Lower lobe of right lung (tissue), 2 donors: ENCODE data around the gene GNG10. TPM values are rescaled to one million over a fixed set of nuclear protein-coding genes. Genes with fewer than 3 reads are reported as not detected.

Source experiments
- ATAC-seq, 2 donors: fragments of 200-7000 bp; cut with Tn5 transposase; one replicate each; pipeline ENCODE4 v1.9.1; 2020 to 2022; ENCODE audit warnings: mild to moderate bottlenecking in 2 of 2, moderate library complexity in 2 of 2
- DNase-seq: peaks from one replicate; pipeline ENCODE4 v3.0.0-alpha.2; 2020
- H3K27ac ChIP-seq: fragments of 200-600 bp; one replicate; pipeline ENCODE4 v1.8.0; 2022
- H3K27me3 ChIP-seq: fragments of 200-600 bp; one replicate; pipeline ENCODE4 v1.8.0; 2022; ENCODE audit warnings: low read depth
- H3K36me3 ChIP-seq: fragments of 200-600 bp; one replicate; pipeline ENCODE4 v1.8.0; 2022; ENCODE audit warnings: mild to moderate bottlenecking
- H3K4me1 ChIP-seq: fragments of 200-600 bp; one replicate; pipeline ENCODE4 v1.8.0; 2022
- H3K4me3 ChIP-seq: fragments of 200-600 bp; one replicate; pipeline ENCODE4 v1.8.0; 2022; ENCODE audit warnings: mild to moderate bottlenecking
- H3K9me3 ChIP-seq: fragments of 200-600 bp; one replicate; pipeline ENCODE4 v1.8.0; 2022
- CTCF ChIP-seq: fragments of 200-600 bp; IDR thresholded peaks from one replicate; pipeline ENCODE4 v1.8.0; 2022; ENCODE audit warnings: antibody characterized with exemption, mild to moderate bottlenecking
- intact Hi-C: fragments of 100-400 bp; cut with DNase I; formaldehyde crosslinking; loops from one replicate; pipeline ENCODE4 v1.11.0; 2022
- total RNA-seq: library from RNA; stranded (reverse); fragmentation: NEBNext Ultra II Directional; extraction: Animal tissue kit (Norgen Biotek cat#: 25700); gene quantifications from one replicate; pipeline ENCODE4 v1.2.1, GENCODE V29; 2021
- donor health status: DM: no; HTN: yes; CAD: no; lungs with severe emphysema.

The GNG10 gene
- total RNA-seq, 1 donor from 2014 or later: 50.0 TPM

- no peaks in the 10 kb centered on the region for H3K9me3 ChIP-seq
- intact Hi-C loops: no loop called here
- no peaks in the 10 kb centered on the region for H3K27me3 ChIP-seq
- H3K27ac ChIP-seq: no peak overlapping the region
- no peak for TF ChIP-seq CTCF
- peaks cover 32% of the 10 kb centered on the region for H3K36me3 ChIP-seq
- H3K4me3 ChIP-seq: no peak overlapping the region
- no peak for DNase-seq
- H3K4me1 ChIP-seq: no peaks in the 10 kb centered on the region
- no peak for ATAC-seq
Observed at GRCh38 chr9:111644195-111644772, 17.1 kb upstream of the GNG10 start.

GRCh38 chr9:111645806-111646205, 15.6 kb upstream of the GNG10 start:
- no peaks in the 10 kb centered on the region for H3K27me3 ChIP-seq
- DNase-seq (no peak), ATAC-seq (no peak)
- intact Hi-C loops: no loop called here
- no peaks in the 10 kb centered on the region for H3K4me1 ChIP-seq
- no peaks in the 10 kb centered on the region for H3K9me3 ChIP-seq
- H3K27ac ChIP-seq: no peak overlapping the region
- TF ChIP-seq CTCF: no peak
- no peak overlapping the region for H3K4me3 ChIP-seq
- peaks cover 44% of the 10 kb centered on the region for H3K36me3 ChIP-seq

- Histone ChIP-seq H3K27ac (no peak overlapping the region), H3K27me3 (no peaks in the 10 kb centered on the region), H3K4me1 (no peaks in the 10 kb centered on the region), H3K4me3 (no peak overlapping the region), H3K36me3 (peaks cover 44% of the 10 kb centered on the region), H3K9me3 (no peaks in the 10 kb centered on the region)
- intact Hi-C loops: no loop called here
- ATAC-seq: no peak
- DNase-seq: no peak
- TF ChIP-seq CTCF: no peak
Observed at GRCh38 chr9:111646417-111646816, 15.0 kb upstream of the GNG10 start.

- DNase-seq (no peak), ATAC-seq (peak in 1 of 2 donors; percentile 49)
- H3K4me1 ChIP-seq: no peaks in the 10 kb centered on the region
- TF ChIP-seq CTCF: no peak
- no peaks in the 10 kb centered on the region for H3K9me3 ChIP-seq
- H3K27ac ChIP-seq: no peak overlapping the region
- peaks cover 42% of the 10 kb centered on the region for H3K36me3 ChIP-seq
- intact Hi-C loops: no loop called here
- H3K4me3 ChIP-seq: no peak overlapping the region
- no peaks in the 10 kb centered on the region for H3K27me3 ChIP-seq
Observed at GRCh38 chr9:111648066-111648465, 13.3 kb upstream of the GNG10 start.

- H3K27me3 ChIP-seq: no peaks in the 10 kb centered on the region
- peaks cover 46% of the 10 kb centered on the region for H3K36me3 ChIP-seq
- H3K27ac ChIP-seq: no peak overlapping the region
- no peaks in the 10 kb centered on the region for H3K9me3 ChIP-seq
- TF ChIP-seq CTCF: no peak
- H3K4me3 ChIP-seq: no peak overlapping the region
- intact Hi-C loops: no loop called here
- H3K4me1 ChIP-seq: no peaks in the 10 kb centered on the region
- no peak for DNase-seq
- ATAC-seq: no peak
Observed at GRCh38 chr9:111649016-111649415, 12.4 kb upstream of the GNG10 start.

- Histone ChIP-seq H3K4me1 (peaks cover 6% of the 10 kb centered on the region), H3K9me3 (no peaks in the 10 kb centered on the region), H3K27me3 (no peaks in the 10 kb centered on the region), H3K27ac (no peak overlapping the region), H3K36me3 (peaks cover 17% of the 10 kb centered on the region), H3K4me3 (no peak overlapping the region)
- intact Hi-C loops: no loop called here
- ATAC-seq (no peak), DNase-seq (no peak)
- no peak for TF ChIP-seq CTCF
Observed at GRCh38 chr9:111657051-111657450, 4.4 kb upstream of the GNG10 start.
